K562 (cell line): ENCODE data around the gene MYO1D. TPM values are rescaled to one million over a fixed set of nuclear protein-coding genes. Genes with fewer than 3 reads are reported as not detected.

Experiments used
- ASH1L ChIP-seq: fragments of 450-650 bp; IDR thresholded peaks from 2 replicates; pipeline ENCODE4 v1.6.1; 2018; ENCODE audit warnings: borderline replicate concordance, mild to moderate bottlenecking, low read depth; ENCODE audit not compliant: partially characterized antibody
- BDP1 ChIP-seq: IDR thresholded peaks from 3 replicates; pipeline ENCODE4 v1.6.1; 2011; ENCODE audit not compliant: insufficient read length, insufficient read depth
- CBX5 ChIP-seq: IDR thresholded peaks from 2 replicates; pipeline ENCODE4 v1.6.1; 2014; ENCODE audit warnings: low read depth, borderline replicate concordance
- CBX8 ChIP-seq: fragments of 200-600 bp; sonication (generic); IDR thresholded peaks from 2 replicates; pipeline ENCODE4 v1.6.1; 2012; ENCODE audit warnings: borderline replicate concordance, mixed run types, low read depth, mild to moderate bottlenecking, moderate library complexity, mixed read lengths, low read length, control low read depth, inconsistent platforms; ENCODE audit not compliant: poor library complexity, severe bottlenecking; ENCODE audit errors: extremely low read depth
- COPS2 ChIP-seq: fragments of 450-650 bp; conservative IDR thresholded peaks from 2 replicates; pipeline ENCODE4 v1.6.1; 2016; ENCODE audit warnings: mild to moderate bottlenecking, moderate library complexity
- CREM ChIP-seq: IDR thresholded peaks from 2 replicates; pipeline ENCODE4 v1.6.1; 2014; ENCODE audit warnings: antibody characterized with exemption, low read depth
- CTBP1 ChIP-seq: fragments of 450-650 bp; IDR thresholded peaks from 2 replicates; pipeline ENCODE4 v1.6.1; 2016; ENCODE audit warnings: borderline replicate concordance
- DNMT1 ChIP-seq: fragments of 450-650 bp; IDR thresholded peaks from 2 replicates; pipeline ENCODE4 v1.6.1; 2016; ENCODE audit warnings: antibody characterized with exemption, mild to moderate bottlenecking
- DPF2 ChIP-seq: fragments of 450-650 bp; IDR thresholded peaks from 2 replicates; pipeline ENCODE4 v1.6.1; 2016
- EP300 ChIP-seq: IDR thresholded peaks from 2 replicates; pipeline ENCODE4 v1.6.1; 2012; ENCODE audit warnings: low read length, improper control_type of control experiment
- ESRRA ChIP-seq: fragments of 450-650 bp; IDR thresholded peaks from 2 replicates; pipeline ENCODE4 v1.6.1; 2014; ENCODE audit warnings: low read depth, mild to moderate bottlenecking, moderate library complexity, borderline replicate concordance
- FOXJ2 ChIP-seq: fragments of 200-800 bp; sonication (Bioruptor generic); IDR thresholded peaks from 2 replicates; pipeline ENCODE4 v1.6.1; 2016; ENCODE audit warnings: missing genetic modification characterization, missing compliant biosample characterization
- GATAD2B ChIP-seq: fragments of 450-650 bp; IDR thresholded peaks from 2 replicates; pipeline ENCODE4 v1.6.1; 2017; ENCODE audit warnings: mild to moderate bottlenecking, borderline replicate concordance
- HEY1 ChIP-seq: fragments of 250-450 bp; sonication (Bioruptor Pico); IDR thresholded peaks from 2 replicates; pipeline ENCODE4 v1.5.0; 2020; ENCODE audit warnings: mild to moderate bottlenecking, moderate library complexity, borderline replicate concordance
- KDM4B ChIP-seq, 2 experiments: fragments of 450-650 bp in 1 of 2; sonication (generic) in 1 of 2; IDR thresholded peaks; 2 replicates each; pipeline ENCODE4 v1.6.1; 2016 to 2017; ENCODE audit warnings: borderline replicate concordance in 2 of 2, antibody characterized with exemption in 1 of 2, low read depth in 1 of 2, mild to moderate bottlenecking in 1 of 2
- MTA2 ChIP-seq: fragments of 450-650 bp; IDR thresholded peaks from 2 replicates; pipeline ENCODE4 v1.6.1; 2016; ENCODE audit warnings: low read depth
- MTA3 ChIP-seq: fragments of 450-650 bp; formaldehyde crosslinking; IDR thresholded peaks from 2 replicates; pipeline ENCODE4 v1.6.1; 2017; ENCODE audit warnings: mild to moderate bottlenecking, borderline replicate concordance
- NCOA6 ChIP-seq: fragments of 450-650 bp; IDR thresholded peaks from 2 replicates; pipeline ENCODE4 v1.6.1; 2017; ENCODE audit warnings: mild to moderate bottlenecking
- PHF8 ChIP-seq: fragments of 200-600 bp; sonication (generic); IDR thresholded peaks from 2 replicates; pipeline ENCODE4 v1.6.1; 2012; ENCODE audit warnings: mixed run types, mild to moderate bottlenecking, inconsistent platforms, low read length, moderate library complexity, borderline replicate concordance
- RBM34 ChIP-seq: fragments of 200-400 bp; formaldehyde crosslinking; IDR thresholded peaks from 2 replicates; pipeline ENCODE4 v1.6.1; 2018; ENCODE audit warnings: low read length, borderline replicate concordance; ENCODE audit not compliant: insufficient read depth
- SETDB1 ChIP-seq: IDR thresholded peaks from one replicate; pipeline ENCODE4 v1.6.1; 2012; ENCODE audit warnings: low read length, control low read depth, inconsistent platforms
- SLC30A9 ChIP-seq: fragments of 250-450 bp; sonication (Bioruptor Pico); IDR thresholded peaks from 2 replicates; pipeline ENCODE4 v1.8.0; 2022; ENCODE audit warnings: mild to moderate bottlenecking, moderate library complexity
- SMAD2 ChIP-seq: fragments of 150-350 bp; IDR thresholded peaks from 2 replicates; pipeline ENCODE4 v1.6.1; 2014; ENCODE audit warnings: low read depth, mild to moderate bottlenecking, low read length
- SMARCB1 ChIP-seq: IDR thresholded peaks from 2 replicates; pipeline ENCODE4 v1.6.1; 2011; ENCODE audit warnings: improper control_type of control experiment, low read depth; ENCODE audit not compliant: insufficient read length
- TEAD4 ChIP-seq, 2 experiments: sonication (generic) in 1 of 2; formaldehyde crosslinking in 1 of 2; IDR thresholded peaks; 2 replicates each; pipeline versions ENCODE4 v1.6.1 to v1.8.0; 2012 to 2022; ENCODE audit warnings: borderline replicate concordance in 1 of 2, inconsistent platforms in 1 of 2, low read length in 1 of 2, mild to moderate bottlenecking in 1 of 2, missing genetic modification reagents in 1 of 2
- TRIM24 ChIP-seq, 2 experiments: fragments of 450-650 bp; IDR thresholded peaks; 2 replicates each; pipeline ENCODE4 v1.6.1; 2016
- ZEB2 ChIP-seq: fragments of 450-650 bp; IDR thresholded peaks from 2 replicates; pipeline ENCODE4 v1.6.1; 2016
- ZNF224 ChIP-seq: sonication (generic); formaldehyde crosslinking; IDR thresholded peaks from 2 replicates; pipeline ENCODE4 v1.8.0; 2022; ENCODE audit warnings: mild to moderate bottlenecking, missing genetic modification reagents
- ZNF57 ChIP-seq: fragments of 450-650 bp; formaldehyde crosslinking; IDR thresholded peaks from 2 replicates; pipeline ENCODE4 v1.4.0; 2020; ENCODE audit warnings: mild to moderate bottlenecking, moderate library complexity
- ZNF75A ChIP-seq: fragments of 450-650 bp; formaldehyde crosslinking; IDR thresholded peaks from 2 replicates; pipeline ENCODE4 v1.4.0; 2020; ENCODE audit warnings: mild to moderate bottlenecking
- polyA plus RNA-seq, 8 experiments: library from polyadenylated mRNA; depleted of rRNA in 4 of 8; stranded (reverse) in 5 of 8; unstranded in 3 of 8; fragments of >200 nt; fragmentation: Nextera tagmentation in 2 of 8; fragmentation: Illumina TruSeq in 1 of 8; extraction: Ambion mirVana in 2 of 8; extraction: Trizol in 1 of 8; gene quantifications; 2 replicates each; pipeline versions ENCODE4 v1.2.1 to v1.2.3, GENCODE V29; 2011 to 2014; ENCODE audit warnings: inconsistent platforms in 1 of 8, missing spikeins in 1 of 8
- total RNA-seq, 7 experiments: library from RNA; depleted of rRNA in 6 of 7; stranded (reverse); fragments of >200 nt in 6 of 7; fragmentation: Illumina TruSeq in 2 of 7; extraction: Trizol in 2 of 7; gene quantifications; 2 replicates each; pipeline versions ENCODE4 v1.2.1 to v1.2.3, GENCODE V29; 2011 to 2021; ENCODE audit warnings: low replicate concordance in 1 of 7
- TF ChIP-seq, protein P1 (sequence below): fragments of 250-450 bp; sonication (Bioruptor Pico); IDR thresholded peaks from 2 replicates; pipeline ENCODE4 v1.6.1; 2021; ENCODE audit warnings: mild to moderate bottlenecking

The MYO1D gene
- total and polyA plus RNA-seq, 9 of the 15 experiments (the other 6 are each of a cell fraction or from before 2014, with no cell fraction given): 2.1 to 71.2 (median 45.4) TPM

DNA sequence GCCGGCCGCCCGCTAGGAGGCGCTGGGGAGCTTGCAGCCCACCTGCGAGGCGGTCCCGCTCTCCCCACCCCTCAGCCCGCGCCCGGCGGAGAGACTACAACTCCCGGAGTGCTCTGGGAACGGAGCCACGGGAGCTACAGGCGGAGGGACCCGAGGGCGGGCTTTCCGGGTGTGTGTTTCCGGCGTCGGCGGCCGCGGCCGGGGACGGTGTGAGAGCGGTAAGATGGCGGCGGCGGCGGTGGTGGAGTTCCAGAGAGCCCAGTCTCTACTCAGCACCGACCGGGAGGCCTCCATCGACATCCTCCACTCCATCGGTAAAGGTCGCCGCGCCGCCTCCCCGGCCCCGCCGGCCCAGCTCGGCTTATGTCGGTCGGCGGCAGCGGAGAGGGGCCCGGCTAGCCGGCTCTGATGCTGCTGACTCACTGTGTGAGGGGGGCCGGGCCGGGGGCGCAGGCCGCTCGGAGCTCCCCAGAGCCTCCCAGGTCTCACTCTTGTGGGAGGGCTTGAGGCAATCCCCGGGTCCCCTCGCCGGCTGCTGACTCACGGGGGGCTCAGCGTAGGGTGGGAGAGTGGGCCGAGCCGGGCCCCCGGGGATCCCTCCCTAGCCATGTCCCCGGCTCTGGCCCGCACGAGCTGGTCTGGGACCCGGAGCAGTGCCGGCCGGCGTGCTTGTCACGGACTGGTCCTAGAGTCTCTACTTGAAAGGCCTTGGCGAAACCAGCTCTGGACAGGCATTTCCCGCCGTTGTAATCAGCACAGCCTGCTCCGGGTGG lies 432.4 kb downstream of the MYO1D start, which contains the start of gene PSMD11 (continued):
- TF ChIP-seq KDM4B (IDR thresholded peaks at IDR 0.05; ENCODE audit: borderline replicate concordance in 2 of 2, low read depth in 1 of 2) (peak in 1 of 2 experiments; percentile 98; a peak in 1 of 4 replicates), CREM (peak; percentile 90), ZEB2 (peak; percentile 85), SETDB1 (no peak), BDP1 (no peak), ASH1L (no peak), GATAD2B (no peak), COPS2 (no peak), FOXJ2 (tag) (0 out of 2 replicates have a peak, but pooled peaks have one; percentile 35), MTA2 (no peak), EP300 (0 out of 2 replicates have a peak, but pooled peaks have one; percentile 1), DPF2 (peak; percentile 15; the same call in 1 of the 2 replicates), NCOA6 (no peak), CBX8 (no peak), CTBP1 (peak; percentile 77), RBM34 (0 out of 2 replicates have a peak, but pooled peaks have one; percentile 41), ESRRA (peak; percentile 73), HEY1 (CRISPR knock-in tag) (no peak), PHF8 (peak; percentile 86; the same call in 1 of the 2 replicates), MTA3 (0 out of 2 replicates have a peak, but pooled peaks have one; percentile 52), SMARCB1 (peak; percentile 26), TEAD4 (IDR thresholded peaks at IDR 0.05; ENCODE audit: low read length) (no peak), TEAD4 (CRISPR knock-in tag; IDR thresholded peaks at IDR 0.05; ENCODE audit: borderline replicate concordance) (no peak), TRIM24 (IDR thresholded peaks at IDR 0.05) (peak in 1 of 2 experiments; percentile 86; a peak in 2 of 4 replicates), DNMT1 (no peak), SMAD2 (no peak), ZNF224 (CRISPR knock-in tag) (no peak), ZNF75A (CRISPR knock-in tag) (no peak), SLC30A9 (CRISPR knock-in tag) (no peak), CBX5 (no peak), ZNF57 (no peak)
- TF ChIP-seq, protein P1, sequence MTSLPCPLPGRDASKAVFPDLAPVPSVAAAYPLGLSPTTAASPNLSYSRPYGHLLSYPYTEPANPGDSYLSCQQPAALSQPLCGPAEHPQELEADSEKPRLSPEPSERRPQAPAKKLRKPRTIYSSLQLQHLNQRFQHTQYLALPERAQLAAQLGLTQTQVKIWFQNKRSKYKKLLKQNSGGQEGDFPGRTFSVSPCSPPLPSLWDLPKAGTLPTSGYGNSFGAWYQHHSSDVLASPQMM (CRISPR knock-in tag): no peak
